ENCODE data around the gene SLC36A1. TPM values are rescaled to one million over a fixed set of nuclear protein-coding genes. Genes with fewer than 3 reads are reported as not detected.

The SLC36A1 gene
- total RNA-seq = 14.2 and 14.8 TPM in 2 replicates
- long read RNA-seq, partial matches to known transcripts = 0 of 10 reads
- long read RNA-seq, other reads (novel, unspliced or antisense) = 10 of 10 reads

- Mint-ChIP-seq H3K4me3 (ENCODE audit: low read depth) (peak within 1 kb of the TSS; percentile 81), H3K27ac (peak within 1 kb of the TSS; percentile 91), H3K36me3 (ENCODE audit: insufficient read depth) (no peaks in the 10 kb centered on the region), H3K4me1 (ENCODE audit: low read depth) (peaks cover 12% of the 10 kb centered on the region), H3K27me3 (peaks cover 7% of the 10 kb centered on the region), H3K9me3 (ENCODE audit: low read depth) (no peaks in the 10 kb centered on the region)
- DNase-seq (ENCODE audit: low spot score, unreplicated experiment) = peak; percentile 93
- TF ChIP-seq, protein P1, sequence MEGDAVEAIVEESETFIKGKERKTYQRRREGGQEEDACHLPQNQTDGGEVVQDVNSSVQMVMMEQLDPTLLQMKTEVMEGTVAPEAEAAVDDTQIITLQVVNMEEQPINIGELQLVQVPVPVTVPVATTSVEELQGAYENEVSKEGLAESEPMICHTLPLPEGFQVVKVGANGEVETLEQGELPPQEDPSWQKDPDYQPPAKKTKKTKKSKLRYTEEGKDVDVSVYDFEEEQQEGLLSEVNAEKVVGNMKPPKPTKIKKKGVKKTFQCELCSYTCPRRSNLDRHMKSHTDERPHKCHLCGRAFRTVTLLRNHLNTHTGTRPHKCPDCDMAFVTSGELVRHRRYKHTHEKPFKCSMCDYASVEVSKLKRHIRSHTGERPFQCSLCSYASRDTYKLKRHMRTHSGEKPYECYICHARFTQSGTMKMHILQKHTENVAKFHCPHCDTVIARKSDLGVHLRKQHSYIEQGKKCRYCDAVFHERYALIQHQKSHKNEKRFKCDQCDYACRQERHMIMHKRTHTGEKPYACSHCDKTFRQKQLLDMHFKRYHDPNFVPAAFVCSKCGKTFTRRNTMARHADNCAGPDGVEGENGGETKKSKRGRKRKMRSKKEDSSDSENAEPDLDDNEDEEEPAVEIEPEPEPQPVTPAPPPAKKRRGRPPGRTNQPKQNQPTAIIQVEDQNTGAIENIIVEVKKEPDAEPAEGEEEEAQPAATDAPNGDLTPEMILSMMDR (IDR thresholded peaks at IDR 0.05; ENCODE audit: unreplicated experiment) = peak; percentile 93
These were observed at the start of gene SLC36A1 for GRCh38 chr5:151447174-151448037. TSS of gene SLC36A1 (plus strand) at chr5:151447603. CDS start at chr5:151458793, 11,190 bp downstream.

DNA sequence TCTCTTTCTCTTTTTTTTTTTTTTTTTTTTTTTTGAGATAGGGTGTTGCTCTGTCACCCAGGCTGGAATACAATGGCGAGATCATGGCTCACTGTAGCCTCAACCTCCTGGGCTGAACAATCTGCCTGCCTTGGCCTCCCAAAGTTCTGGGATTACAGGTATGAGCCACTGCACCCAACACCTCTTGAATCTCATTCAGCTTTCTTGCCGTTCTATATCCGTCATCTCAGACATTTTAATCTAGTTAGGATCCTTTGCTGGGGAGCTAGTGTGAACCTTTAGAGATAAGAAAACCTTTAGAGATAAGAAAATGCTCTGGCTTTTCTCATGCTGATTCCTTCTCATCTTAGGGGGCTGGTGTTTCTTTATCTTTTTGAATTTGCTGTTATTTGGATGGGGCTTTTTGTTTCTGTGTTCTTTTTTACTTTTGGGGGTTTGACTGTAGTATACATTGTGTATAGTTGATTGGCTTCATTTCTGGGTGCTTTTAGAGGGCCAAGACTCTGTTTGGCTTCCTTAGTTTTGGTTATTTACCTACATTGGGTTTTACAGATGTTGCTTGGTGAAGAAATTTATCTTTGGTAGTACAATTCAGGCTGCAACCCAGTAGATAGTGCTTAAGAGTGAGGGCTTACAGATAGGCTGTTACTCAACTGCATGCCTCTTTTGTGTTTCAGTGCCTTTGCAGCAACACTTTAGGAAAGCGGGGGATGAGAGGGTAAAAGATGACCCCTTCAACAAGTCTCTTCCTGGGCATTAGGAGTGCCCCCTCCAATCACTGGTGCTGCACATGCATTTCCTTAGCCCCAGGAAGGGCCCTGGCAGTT, 41.9 kb upstream of the SLC36A1 start:
- peaks cover 3% of the 10 kb centered on the region for H3K4me1 Mint-ChIP-seq (ENCODE audit: low read depth)
- H3K9me3 Mint-ChIP-seq (ENCODE audit: low read depth) = peaks cover 19% of the 10 kb centered on the region
- TF ChIP-seq, protein P1 (IDR thresholded peaks at IDR 0.05; ENCODE audit: unreplicated experiment) = no peak
- no peak overlapping the region for H3K27ac Mint-ChIP-seq
- DNase-seq (ENCODE audit: low spot score, unreplicated experiment) = no peak
- no peaks in the 10 kb centered on the region for H3K27me3 Mint-ChIP-seq
- no peak overlapping the region for H3K4me3 Mint-ChIP-seq (ENCODE audit: low read depth)
- no peaks in the 10 kb centered on the region for H3K36me3 Mint-ChIP-seq (ENCODE audit: insufficient read depth)

DNA sequence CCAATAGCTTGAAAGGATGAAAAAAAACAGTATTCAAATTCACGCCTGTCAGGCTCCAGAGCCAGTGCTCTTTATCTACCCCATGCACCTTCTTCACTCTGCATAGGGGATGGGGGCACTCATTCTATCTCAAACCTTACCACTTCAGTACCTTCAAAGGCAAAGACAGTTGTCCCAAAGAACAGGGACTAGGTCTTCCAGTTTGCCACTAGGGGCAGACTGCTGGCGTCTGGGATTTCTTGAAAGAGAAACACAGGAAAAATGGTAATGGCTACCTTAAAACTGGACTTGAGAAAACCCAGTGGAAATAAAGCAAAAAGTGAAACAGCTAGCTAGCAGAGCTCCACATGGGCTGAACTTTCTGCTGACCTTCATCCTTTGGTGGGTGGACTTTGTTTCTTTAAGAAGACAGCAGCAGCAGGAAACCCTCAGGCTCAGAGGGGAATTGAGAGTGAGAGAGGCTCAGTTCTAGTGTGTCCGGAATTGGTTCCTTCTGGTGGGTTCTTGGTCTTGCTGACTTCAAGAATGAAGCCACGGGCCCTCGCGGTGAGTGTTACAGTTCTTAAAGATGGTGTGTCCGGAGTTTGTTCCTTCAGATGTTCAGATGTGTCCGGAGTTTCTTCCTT, 41.0 kb upstream of the SLC36A1 start:
- H3K27me3 Mint-ChIP-seq = no peaks in the 10 kb centered on the region
- peaks cover 3% of the 10 kb centered on the region for H3K4me1 Mint-ChIP-seq (ENCODE audit: low read depth)
- DNase-seq (ENCODE audit: low spot score, unreplicated experiment) = no peak
- TF ChIP-seq, protein P1 (IDR thresholded peaks at IDR 0.05; ENCODE audit: unreplicated experiment) = peak; percentile 59
- peaks cover 10% of the 10 kb centered on the region for H3K9me3 Mint-ChIP-seq (ENCODE audit: low read depth)
- H3K4me3 Mint-ChIP-seq (ENCODE audit: low read depth) = no peak overlapping the region
- no peak overlapping the region for H3K27ac Mint-ChIP-seq
- H3K36me3 Mint-ChIP-seq (ENCODE audit: insufficient read depth) = no peaks in the 10 kb centered on the region

DNA sequence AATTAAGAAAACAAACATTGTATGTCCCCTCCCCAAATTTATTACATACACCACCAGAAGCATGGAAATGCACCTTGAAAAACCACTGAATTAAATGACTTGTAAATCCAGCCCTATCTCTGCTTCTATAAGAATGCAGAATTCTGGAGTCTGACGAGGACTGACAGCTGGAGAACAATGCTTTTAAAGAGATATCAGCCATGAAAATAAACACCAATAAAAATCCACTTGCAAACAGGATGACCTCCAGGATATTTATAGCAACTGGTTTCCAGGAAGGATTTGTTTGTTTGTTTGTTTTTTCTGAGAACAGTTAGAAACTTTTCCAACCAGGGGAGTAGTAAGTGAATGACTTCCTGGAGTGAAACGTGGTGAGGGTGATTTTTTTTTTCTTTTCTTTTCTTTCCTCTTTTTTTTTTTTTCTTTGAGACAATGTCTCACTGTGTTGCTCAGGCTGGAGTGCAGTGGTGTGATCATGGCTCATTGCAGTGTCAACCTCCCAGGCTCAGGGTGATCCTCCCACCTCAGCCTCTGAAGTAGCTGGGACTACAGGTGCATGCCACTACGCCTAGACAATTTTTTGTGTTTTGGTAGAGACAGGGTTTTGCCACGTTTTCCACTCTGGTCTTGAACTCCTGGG, 38.7 kb upstream of the SLC36A1 start:
- Mint-ChIP-seq H3K4me3 (ENCODE audit: low read depth) (no peak overlapping the region), H3K4me1 (ENCODE audit: low read depth) (peaks cover 3% of the 10 kb centered on the region), H3K27ac (no peak overlapping the region), H3K9me3 (ENCODE audit: low read depth) (no peaks in the 10 kb centered on the region), H3K27me3 (no peaks in the 10 kb centered on the region), H3K36me3 (ENCODE audit: insufficient read depth) (no peaks in the 10 kb centered on the region)
- TF ChIP-seq, protein P1 (IDR thresholded peaks at IDR 0.05; ENCODE audit: unreplicated experiment) = no peak
- DNase-seq (ENCODE audit: low spot score, unreplicated experiment) = no peak

All from progenitor cell of endocrine pancreas (in vitro differentiated cells).